A673 (cell line): ENCODE measurements around the gene HBA1.
"Not testable (repeated sequence)": the region's sequence is repeated elsewhere in the genome, so short reads cannot be mapped to it uniquely, and the experiment has no call there.

Source experiments
- EZH2 ChIP-seq: fragments of 200-600 bp; sonication (generic); IDR thresholded peaks from 2 replicates; pipeline ENCODE4 v1.6.1; 2017; ENCODE audit warnings: borderline replicate concordance, low read depth, mild to moderate bottlenecking, mixed read lengths, antibody characterized with exemption, low read length; ENCODE audit not compliant: poor library complexity, severe bottlenecking
- TF ChIP-seq, protein P1 (sequence below): fragments of 300-800, 200-600 bp; sonication (generic); conservative IDR thresholded peaks from 2 replicates; pipeline ENCODE4 v1.5.1; 2017; ENCODE audit warnings: low read depth, mild to moderate bottlenecking, antibody characterized with exemption, low read length, moderate library complexity, mixed read lengths

- TF ChIP-seq, protein P1, sequence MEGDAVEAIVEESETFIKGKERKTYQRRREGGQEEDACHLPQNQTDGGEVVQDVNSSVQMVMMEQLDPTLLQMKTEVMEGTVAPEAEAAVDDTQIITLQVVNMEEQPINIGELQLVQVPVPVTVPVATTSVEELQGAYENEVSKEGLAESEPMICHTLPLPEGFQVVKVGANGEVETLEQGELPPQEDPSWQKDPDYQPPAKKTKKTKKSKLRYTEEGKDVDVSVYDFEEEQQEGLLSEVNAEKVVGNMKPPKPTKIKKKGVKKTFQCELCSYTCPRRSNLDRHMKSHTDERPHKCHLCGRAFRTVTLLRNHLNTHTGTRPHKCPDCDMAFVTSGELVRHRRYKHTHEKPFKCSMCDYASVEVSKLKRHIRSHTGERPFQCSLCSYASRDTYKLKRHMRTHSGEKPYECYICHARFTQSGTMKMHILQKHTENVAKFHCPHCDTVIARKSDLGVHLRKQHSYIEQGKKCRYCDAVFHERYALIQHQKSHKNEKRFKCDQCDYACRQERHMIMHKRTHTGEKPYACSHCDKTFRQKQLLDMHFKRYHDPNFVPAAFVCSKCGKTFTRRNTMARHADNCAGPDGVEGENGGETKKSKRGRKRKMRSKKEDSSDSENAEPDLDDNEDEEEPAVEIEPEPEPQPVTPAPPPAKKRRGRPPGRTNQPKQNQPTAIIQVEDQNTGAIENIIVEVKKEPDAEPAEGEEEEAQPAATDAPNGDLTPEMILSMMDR: not testable (repeated sequence)
- TF ChIP-seq EZH2: not testable (repeated sequence)
Observed at GRCh38 chr16:160242-160641, 16.2 kb upstream of the HBA1 start.
